Liver (tissue), 9 donors: ENCODE data around the gene UBL4A. TPM values are rescaled to one million over a fixed set of nuclear protein-coding genes. Genes with fewer than 3 reads are reported as not detected.

Experiments used
- DNase-seq: peaks from one replicate; pipeline ENCODE4 v3.0.0-alpha.2; 2017; ENCODE audit warnings: low spot score
- H3K27ac ChIP-seq, 2 donors: one replicate each; pipeline ENCODE4 v1.7.0; 2013; ENCODE audit warnings: inconsistent platforms in 2 of 2, low read length in 2 of 2, control low read depth in 1 of 2, low read depth in 1 of 2, mild to moderate bottlenecking in 1 of 2
- H3K27me3 ChIP-seq, 4 donors: one replicate each; pipeline versions ENCODE4 v1.6.1 to v1.7.0; 2013; ENCODE audit warnings: low read length in 3 of 4, inconsistent platforms in 1 of 4, mild to moderate bottlenecking in 1 of 4, moderate library complexity in 1 of 4; ENCODE audit not compliant: control insufficient read depth in 4 of 4, insufficient read depth in 4 of 4
- H3K36me3 ChIP-seq, 4 donors: one replicate each; pipeline versions ENCODE4 v1.6.1 to v1.7.0; 2013; ENCODE audit warnings: low read length in 3 of 4, mild to moderate bottlenecking in 3 of 4, low read depth in 1 of 4, moderate library complexity in 1 of 4; ENCODE audit not compliant: control insufficient read depth in 4 of 4, insufficient read depth in 3 of 4
- H3K4me1 ChIP-seq, 4 donors: one replicate each; pipeline versions ENCODE4 v1.6.1 to v1.7.0; 2013; ENCODE audit warnings: low read length in 3 of 4, mild to moderate bottlenecking in 3 of 4, moderate library complexity in 1 of 4; ENCODE audit not compliant: control insufficient read depth in 4 of 4, insufficient read depth in 4 of 4
- H3K4me3 ChIP-seq, 3 donors: one replicate each; pipeline versions ENCODE4 v1.6.1 to v1.7.0; 2013; ENCODE audit warnings: low read length in 3 of 3, control low read depth in 1 of 3, low read depth in 1 of 3, mild to moderate bottlenecking in 1 of 3
- H3K9ac ChIP-seq, 2 donors: one replicate each; pipeline ENCODE4 v1.7.0; 2013; ENCODE audit warnings: low read length in 2 of 2, mild to moderate bottlenecking in 2 of 2, moderate library complexity in 2 of 2, control low read depth in 1 of 2, low read depth in 1 of 2
- H3K9me3 ChIP-seq, 4 donors: one replicate each; pipeline versions ENCODE4 v1.6.1 to v1.7.0; 2013; ENCODE audit warnings: low read length in 3 of 4; ENCODE audit not compliant: control insufficient read depth in 4 of 4
- CTCF ChIP-seq: fragments of 150-350 bp; IDR thresholded peaks from 2 replicates; pipeline ENCODE4 v1.5.1; 2017; ENCODE audit warnings: improper control_type of control experiment, low read depth, low read length; ENCODE audit not compliant: missing input control
- EGR1 ChIP-seq, 2 donors: IDR thresholded peaks; 2 replicates each; pipeline ENCODE4 v1.6.1; 2016 to 2018; ENCODE audit warnings: antibody characterized with exemption in 2 of 2, low read depth in 2 of 2
- FOXA1 ChIP-seq: IDR thresholded peaks from 2 replicates; pipeline ENCODE4 v1.6.1; 2016; ENCODE audit warnings: antibody characterized with exemption
- FOXA2 ChIP-seq: IDR thresholded peaks from 2 replicates; pipeline ENCODE4 v1.6.1; 2016; ENCODE audit warnings: antibody characterized with exemption
- GABPA ChIP-seq, 2 donors: IDR thresholded peaks in 1 of 2; conservative IDR thresholded peaks in 1 of 2; 2 replicates each; pipeline ENCODE4 v1.6.1; 2016; ENCODE audit warnings: antibody characterized with exemption in 2 of 2, mild to moderate bottlenecking in 1 of 2, moderate library complexity in 1 of 2
- HNF4A ChIP-seq, 2 donors: conservative IDR thresholded peaks; 2 replicates each; pipeline ENCODE4 v1.6.1; 2016; ENCODE audit warnings: antibody characterized with exemption in 2 of 2, mild to moderate bottlenecking in 2 of 2
- HNF4G ChIP-seq: IDR thresholded peaks from 2 replicates; pipeline ENCODE4 v1.6.1; 2016; ENCODE audit warnings: antibody characterized with exemption
- JUND ChIP-seq, 2 donors: IDR thresholded peaks; 2 replicates each; pipeline ENCODE4 v1.6.1; 2016; ENCODE audit warnings: antibody characterized with exemption in 2 of 2
- NR2F2 ChIP-seq: IDR thresholded peaks from 2 replicates; pipeline ENCODE4 v1.6.1; 2016; ENCODE audit warnings: antibody characterized with exemption
- RAD21 ChIP-seq, 2 donors: IDR thresholded peaks; 2 replicates each; pipeline ENCODE4 v1.6.1; 2016; ENCODE audit warnings: antibody characterized with exemption in 2 of 2, mild to moderate bottlenecking in 2 of 2
- RXRA ChIP-seq, 2 donors: IDR thresholded peaks; 2 replicates each; pipeline ENCODE4 v1.6.1; 2017 to 2018; ENCODE audit warnings: antibody characterized with exemption in 2 of 2, mild to moderate bottlenecking in 1 of 2
- SP1 ChIP-seq: IDR thresholded peaks from 2 replicates; pipeline ENCODE4 v1.6.1; 2018; ENCODE audit warnings: antibody characterized with exemption, mild to moderate bottlenecking
- TAF1 ChIP-seq: conservative IDR thresholded peaks from 2 replicates; pipeline ENCODE4 v1.6.1; 2016; ENCODE audit warnings: antibody characterized with exemption, mild to moderate bottlenecking
- YY1 ChIP-seq: IDR thresholded peaks from 2 replicates; pipeline ENCODE4 v1.6.1; 2016; ENCODE audit warnings: antibody characterized with exemption, mild to moderate bottlenecking
- whole genome bisulfite sequencing: extraction: QIAGEN DNeasy Blood & Tissue Kit; methylation state at CpG from one replicate; pipeline ENCODE4 v1.1.7; 2013; 5-methylcytosine and 5-hydroxymethylcytosine counted together
- polyA plus RNA-seq, 2 donors: library from polyadenylated mRNA; stranded (reverse) in 1 of 2; unstranded in 1 of 2; fragments of 200-250 nt in 1 of 2; fragments of >200 nt in 1 of 2; fragmentation: Nextera tagmentation in 1 of 2; extraction: Ambion mirVana in 1 of 2; gene quantifications; one replicate each; pipeline versions ENCODE4 v1.2.1 to v1.2.3, GENCODE V29; 2013 to 2015
- total RNA-seq, 2 donors: library from RNA; depleted of rRNA; stranded (reverse); fragments of >200 nt; gene quantifications; one replicate each; pipeline ENCODE4 v1.2.3, GENCODE V29; 2014
- TF ChIP-seq, protein P1 (sequence below): IDR thresholded peaks from 2 replicates; pipeline ENCODE4 v1.6.1; 2016; ENCODE audit warnings: antibody characterized with exemption
- TF ChIP-seq, protein P2 (sequence below): IDR thresholded peaks from 2 replicates; pipeline ENCODE4 v1.6.1; 2016; ENCODE audit warnings: antibody characterized with exemption
- TF ChIP-seq, protein P3 (sequence below): IDR thresholded peaks from 2 replicates; pipeline ENCODE4 v1.6.1; 2016; ENCODE audit warnings: antibody characterized with exemption
- donor health status: healthy.
- donor health status: healthy.
- donor health status: healthy.
- donor health status: healthy.
- donor health status: healthy.

Gene UBL4A
- total and polyA plus RNA-seq, 4 donors = 13.9 to 22.2 (median 20.8) TPM

GRCh38 chrX:154466036-154466435 is 20.4 kb downstream of the UBL4A start:
- WGBS = 94% methylated on average over 32 of the region's 32 CpGs
- H3K9me3 ChIP-seq = no peaks in the 10 kb centered on the region
- H3K4me3 ChIP-seq = no peak overlapping the region
- H3K4me1 ChIP-seq = no peaks in the 10 kb centered on the region
- no peak overlapping the region for H3K9ac ChIP-seq
- no peak for DNase-seq
- no peaks in the 10 kb centered on the region for H3K27me3 ChIP-seq
- peaks cover 0 to 2% (median 0%) of the 10 kb centered on the region in 4 donors for H3K36me3 ChIP-seq
- TF ChIP-seq TAF1 (no peak), EGR1 (IDR thresholded peaks at IDR 0.05; ENCODE audit: low read depth in 2 of 2) (no peak), FOXA2 (no peak), HNF4G (no peak), GABPA (IDR thresholded peaks at IDR 0.05 in 1 of 2, conservative IDR thresholded peaks at IDR 0.05 in 1 of 2) (no peak)
- TF ChIP-seq, protein P1, sequence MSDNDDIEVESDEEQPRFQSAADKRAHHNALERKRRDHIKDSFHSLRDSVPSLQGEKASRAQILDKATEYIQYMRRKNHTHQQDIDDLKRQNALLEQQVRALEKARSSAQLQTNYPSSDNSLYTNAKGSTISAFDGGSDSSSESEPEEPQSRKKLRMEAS = no peak
- H3K27ac ChIP-seq = no peak overlapping the region

- DNase-seq = no peak
- Histone ChIP-seq H3K27ac (no peak overlapping the region), H3K4me1 (no peaks in the 10 kb centered on the region), H3K36me3 (peaks cover 0 to 2% (median 0%) of the 10 kb centered on the region in 4 donors), H3K9ac (no peak overlapping the region), H3K9me3 (no peaks in the 10 kb centered on the region), H3K27me3 (no peaks in the 10 kb centered on the region), H3K4me3 (no peak overlapping the region)
- TF ChIP-seq CTCF (no peak), HNF4A (conservative IDR thresholded peaks at IDR 0.05) (no peak)
- whole genome bisulfite sequencing = 96% methylated on average over 14 of the region's 14 CpGs
These were observed 20.8 kb downstream of the UBL4A start for GRCh38 chrX:154465601-154466000.

DNA sequence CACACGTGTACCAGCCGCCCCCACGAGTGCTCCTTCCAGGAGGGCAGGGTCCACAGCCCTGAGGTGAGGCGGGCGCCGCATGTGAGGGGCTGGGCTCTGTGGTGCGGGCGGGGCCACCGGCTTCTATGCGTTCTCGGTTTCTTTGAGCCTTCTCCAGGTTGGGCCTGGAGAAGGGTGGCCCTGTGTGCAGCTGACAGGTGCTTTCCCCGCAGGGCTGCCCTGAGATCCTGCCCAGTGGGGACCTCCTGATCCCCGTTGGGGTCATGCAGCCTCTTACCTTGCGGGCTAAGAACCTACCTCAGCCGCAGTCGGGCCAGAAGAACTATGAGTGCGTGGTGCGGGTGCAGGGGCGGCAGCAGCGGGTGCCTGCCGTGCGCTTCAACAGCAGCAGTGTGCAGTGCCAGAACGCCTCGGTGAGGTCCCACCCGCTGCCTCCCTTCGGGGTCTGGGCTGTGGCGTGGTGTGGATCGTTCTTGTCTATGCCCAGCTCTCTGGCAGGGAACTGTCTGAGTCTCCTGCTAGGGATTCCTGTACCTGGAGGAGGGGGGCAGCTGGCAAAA is 21.5 kb downstream of the UBL4A start:
- no peak overlapping the region for H3K27ac ChIP-seq
- H3K4me3 ChIP-seq = no peak overlapping the region
- H3K4me1 ChIP-seq = no peaks in the 10 kb centered on the region
- WGBS = 94% methylated on average over 28 of the region's 28 CpGs
- peaks cover 0 to 2% (median 0%) of the 10 kb centered on the region in 4 donors for H3K36me3 ChIP-seq
- H3K9me3 ChIP-seq = no peaks in the 10 kb centered on the region
- no peaks in the 10 kb centered on the region for H3K27me3 ChIP-seq
- no peak for DNase-seq
- no peak for TF ChIP-seq NR2F2
- TF ChIP-seq RAD21 (IDR thresholded peaks at IDR 0.05) = no peak
- TF ChIP-seq GABPA (IDR thresholded peaks at IDR 0.05 in 1 of 2, conservative IDR thresholded peaks at IDR 0.05 in 1 of 2) = no peak
- TF ChIP-seq EGR1 (IDR thresholded peaks at IDR 0.05; ENCODE audit: low read depth in 2 of 2) = no peak
- TF ChIP-seq, protein P2, sequence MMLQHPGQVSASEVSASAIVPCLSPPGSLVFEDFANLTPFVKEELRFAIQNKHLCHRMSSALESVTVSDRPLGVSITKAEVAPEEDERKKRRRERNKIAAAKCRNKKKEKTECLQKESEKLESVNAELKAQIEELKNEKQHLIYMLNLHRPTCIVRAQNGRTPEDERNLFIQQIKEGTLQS = no peak
- TF ChIP-seq RXRA (IDR thresholded peaks at IDR 0.05) = no peak
- TF ChIP-seq CTCF = no peak
- TF ChIP-seq JUND (IDR thresholded peaks at IDR 0.05) = no peak
- TF ChIP-seq YY1 = no peak
- TF ChIP-seq, protein P3, sequence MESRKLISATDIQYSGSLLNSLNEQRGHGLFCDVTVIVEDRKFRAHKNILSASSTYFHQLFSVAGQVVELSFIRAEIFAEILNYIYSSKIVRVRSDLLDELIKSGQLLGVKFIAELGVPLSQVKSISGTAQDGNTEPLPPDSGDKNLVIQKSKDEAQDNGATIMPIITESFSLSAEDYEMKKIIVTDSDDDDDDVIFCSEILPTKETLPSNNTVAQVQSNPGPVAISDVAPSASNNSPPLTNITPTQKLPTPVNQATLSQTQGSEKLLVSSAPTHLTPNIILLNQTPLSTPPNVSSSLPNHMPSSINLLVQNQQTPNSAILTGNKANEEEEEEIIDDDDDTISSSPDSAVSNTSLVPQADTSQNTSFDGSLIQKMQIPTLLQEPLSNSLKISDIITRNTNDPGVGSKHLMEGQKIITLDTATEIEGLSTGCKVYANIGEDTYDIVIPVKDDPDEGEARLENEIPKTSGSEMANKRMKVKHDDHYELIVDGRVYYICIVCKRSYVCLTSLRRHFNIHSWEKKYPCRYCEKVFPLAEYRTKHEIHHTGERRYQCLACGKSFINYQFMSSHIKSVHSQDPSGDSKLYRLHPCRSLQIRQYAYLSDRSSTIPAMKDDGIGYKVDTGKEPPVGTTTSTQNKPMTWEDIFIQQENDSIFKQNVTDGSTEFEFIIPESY = no peak
- no peak for TF ChIP-seq FOXA1
- TF ChIP-seq TAF1 = no peak
- TF ChIP-seq, protein P1 = no peak
- TF ChIP-seq FOXA2 = no peak
- TF ChIP-seq HNF4G = no peak
- TF ChIP-seq SP1 = no peak
- H3K9ac ChIP-seq = no peak overlapping the region
